HG03378 (cell line): ENCODE results near the gene VWF.
"Not testable (repeated sequence)": the region's sequence is repeated elsewhere in the genome, so short reads cannot be mapped to it uniquely, and the experiment has no call there.

Source experiments
- ATAC-seq: cut with Tn5 transposase; IDR thresholded peaks from one replicate; pipeline ENCODE4 v1.9.1; 2021; ENCODE audit warnings: mild to moderate bottlenecking, moderate library complexity; ENCODE audit not compliant: unreplicated experiment

The VWF gene

GRCh38 chr12:6124411-6125309, at the start of gene VWF:
Gene VWF, minus strand, starts transcription at chr12:6124670. Its CDS starts 1,474 bp downstream, at chr12:6123196.
- no peak for ATAC-seq

DNA sequence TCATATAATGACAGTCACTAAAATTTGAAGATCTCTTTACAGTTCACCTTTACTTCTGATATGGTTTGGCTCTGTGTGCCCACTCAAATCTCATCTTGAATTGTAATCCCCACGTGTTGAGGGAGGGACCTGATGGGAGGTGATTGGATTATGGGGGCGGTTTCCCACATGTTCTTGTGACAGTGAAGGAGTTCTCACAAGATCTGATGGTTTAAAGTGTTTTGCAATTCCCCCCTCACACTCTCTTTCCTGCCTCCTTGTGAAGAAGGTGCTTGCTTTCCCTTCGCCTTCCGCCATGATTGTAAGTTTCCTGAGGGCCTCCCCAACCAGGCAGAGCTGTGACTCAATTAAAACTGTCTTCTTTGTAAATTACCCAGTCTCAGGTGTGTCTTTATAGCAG, 48.4 kb upstream of the VWF start:
- ATAC-seq: no peak

DNA sequence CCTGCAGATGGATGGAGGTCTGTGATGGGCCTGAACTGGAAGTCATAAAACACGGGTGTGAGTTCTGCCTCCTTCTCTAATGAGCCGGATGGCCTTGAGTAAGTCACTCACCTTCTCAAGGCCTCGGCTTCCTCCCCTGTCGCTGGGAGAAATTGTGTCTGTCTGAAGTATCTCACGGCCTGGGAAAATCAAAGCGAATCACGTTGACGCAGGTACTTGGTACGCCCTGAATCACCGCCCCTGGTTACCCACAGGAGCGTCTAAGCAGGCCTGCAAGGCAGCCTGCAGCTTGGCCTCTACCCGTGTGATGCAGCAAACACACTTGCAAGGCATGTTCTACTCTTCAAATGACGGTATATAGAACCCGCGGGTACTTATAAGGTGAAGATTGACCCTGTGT, 47.6 kb upstream of the VWF start:
- no peak for ATAC-seq

GRCh38 chr12:6171409-6172015, 47.0 kb upstream of the VWF start:
- no peak for ATAC-seq

DNA sequence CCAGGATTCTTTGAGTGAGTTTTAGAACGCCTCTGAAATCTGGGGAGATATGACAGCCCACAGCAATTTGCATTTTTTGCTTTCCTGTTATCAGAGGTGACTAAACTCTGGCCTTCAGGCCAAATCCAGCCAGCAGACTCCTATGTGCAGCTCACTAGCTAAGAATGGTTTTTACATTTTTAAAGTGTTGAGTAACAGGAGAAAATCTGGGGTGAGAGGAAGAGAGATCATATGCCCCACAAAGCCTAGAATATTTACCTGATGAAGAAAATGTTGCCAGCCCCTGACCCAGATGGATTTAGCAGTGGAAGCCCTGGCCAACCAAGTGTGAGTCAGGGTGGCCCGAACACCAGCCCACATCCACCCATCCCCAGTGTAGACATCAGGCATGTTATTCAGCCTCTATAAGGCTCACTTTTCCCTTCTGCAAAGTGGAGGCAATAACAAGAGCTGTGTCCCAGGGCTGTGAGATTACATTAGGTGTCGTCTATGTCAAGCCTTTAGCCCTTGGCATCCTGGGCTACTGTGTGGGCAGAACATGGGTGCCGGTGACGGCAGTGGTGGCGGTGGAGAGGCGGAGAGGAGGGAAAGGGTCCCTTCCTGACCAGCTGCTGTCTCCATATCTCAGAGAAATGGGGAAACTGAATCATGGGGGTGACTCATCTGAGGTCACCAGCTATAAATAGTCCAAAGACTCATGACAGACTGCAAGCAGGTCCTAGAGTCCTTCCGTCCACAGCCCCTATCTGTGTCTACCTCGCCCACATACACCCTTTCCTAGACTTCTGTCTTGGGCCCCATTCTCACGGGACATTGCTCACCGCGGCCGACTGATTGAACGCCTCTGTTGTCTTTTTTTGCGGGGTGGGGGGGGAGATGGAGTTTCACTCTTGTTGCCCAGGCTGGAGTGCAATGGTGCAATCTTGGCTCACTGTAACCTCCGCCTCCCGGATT, 43.1 kb upstream of the VWF start:
- peak; percentile 70 for ATAC-seq

- no peak for ATAC-seq
Measured at GRCh38 chr12:6166808-6167207, 42.3 kb upstream of the VWF start.

DNA sequence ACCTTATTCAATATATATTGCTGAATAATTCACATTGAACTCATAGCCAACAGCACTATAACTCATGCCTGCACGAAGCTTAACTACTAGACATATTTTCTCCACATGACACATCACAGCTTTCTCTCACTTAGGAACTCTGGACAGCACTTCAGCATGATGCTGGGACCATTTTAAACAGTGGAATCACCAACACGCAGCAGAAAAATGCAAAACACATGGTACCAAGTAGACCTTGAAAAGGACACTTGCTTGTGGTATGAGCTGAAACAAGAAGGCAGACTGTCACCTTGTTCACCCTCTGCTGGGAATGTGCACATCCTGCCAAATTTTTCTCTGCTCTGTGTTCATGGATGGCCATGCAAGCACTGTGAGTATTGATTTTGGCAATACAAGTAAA, 40.9 kb upstream of the VWF start:
- ATAC-seq: no peak

- no peak for ATAC-seq
Measured at GRCh38 chr12:6163416-6164060, 39.1 kb upstream of the VWF start.

DNA sequence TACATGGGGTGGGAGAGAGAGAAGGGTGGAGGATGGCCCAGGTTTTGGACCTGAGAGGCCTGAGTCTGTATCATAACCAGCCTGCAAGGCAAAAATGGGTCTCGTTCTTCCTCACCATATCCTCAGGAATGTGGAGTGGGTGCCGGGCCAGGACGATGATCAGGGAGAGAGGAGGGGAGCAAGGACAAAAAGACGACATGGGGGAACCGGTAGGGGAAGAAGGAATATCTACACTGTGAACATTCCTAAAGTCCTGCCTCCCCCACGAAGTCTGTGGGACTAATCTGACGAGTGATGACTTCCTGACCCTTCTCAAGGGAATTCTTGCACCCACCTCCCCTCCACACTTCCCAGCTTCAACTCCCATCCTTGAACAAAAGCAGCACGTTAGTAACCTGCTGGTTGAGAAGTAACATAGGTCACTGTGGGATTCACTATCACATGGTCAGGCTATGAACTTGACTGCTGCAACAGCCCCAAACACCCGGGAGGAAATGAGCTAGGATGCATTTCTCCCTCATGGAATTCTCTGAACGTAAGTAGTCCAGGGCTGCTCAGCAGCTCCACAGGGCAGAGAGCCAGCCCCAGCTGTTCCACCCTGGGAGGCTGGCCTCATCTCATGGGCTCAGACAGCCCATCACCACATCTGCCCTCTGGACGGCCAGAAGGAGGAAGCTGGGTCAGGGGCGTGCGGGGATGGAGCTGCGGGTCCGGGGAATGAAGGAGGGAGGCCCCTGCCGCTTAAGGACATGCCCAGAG, 36.8 kb upstream of the VWF start:
- ATAC-seq: no peak

- ATAC-seq: not testable (repeated sequence)
Measured at GRCh38 chr12:6160049-6160649, 35.7 kb upstream of the VWF start.

DNA sequence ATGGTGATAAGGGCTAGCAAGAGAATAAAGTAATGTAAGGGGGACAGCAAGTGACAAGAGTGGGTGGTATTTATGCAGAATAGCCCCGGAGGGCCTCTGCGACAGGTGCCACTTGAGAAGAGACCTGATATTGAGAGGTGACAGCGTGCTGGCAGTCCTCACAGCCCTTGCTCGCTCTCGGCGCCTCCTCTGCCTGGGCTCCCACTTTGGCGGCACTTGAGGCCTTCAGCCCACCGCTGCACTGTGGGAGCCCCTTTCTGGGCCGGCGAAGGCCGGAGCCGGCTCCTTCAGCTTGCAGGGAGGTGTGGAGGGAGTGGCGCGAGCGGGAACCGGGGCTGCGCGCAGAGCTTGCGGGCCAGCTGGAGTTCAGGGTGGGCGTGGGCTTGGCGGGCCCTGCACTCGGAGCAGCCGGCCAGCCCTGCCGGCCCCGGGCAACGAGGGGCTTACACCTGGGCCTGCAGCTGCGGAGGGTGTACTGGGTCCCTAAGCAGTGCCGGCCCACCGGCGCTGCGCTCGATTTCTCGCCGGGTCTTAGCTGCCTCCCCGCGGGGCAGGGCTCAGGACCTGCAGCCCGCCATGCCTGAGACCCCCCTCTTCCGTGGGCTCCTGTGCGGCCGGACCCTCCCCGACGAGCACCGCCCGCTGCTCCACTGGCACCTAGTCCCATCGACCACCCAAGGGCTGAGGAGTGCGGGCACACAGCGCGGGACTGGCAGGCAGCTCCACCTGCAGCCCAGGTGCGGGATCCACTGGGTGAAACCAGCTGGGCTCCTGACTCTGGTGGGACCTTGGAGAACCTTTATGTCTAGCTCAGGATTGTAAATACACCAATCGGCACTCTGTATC, 34.9 kb upstream of the VWF start:
- ATAC-seq: not testable (repeated sequence)

- no peak for ATAC-seq
Measured at GRCh38 chr12:6158749-6159148, 34.3 kb upstream of the VWF start.

DNA sequence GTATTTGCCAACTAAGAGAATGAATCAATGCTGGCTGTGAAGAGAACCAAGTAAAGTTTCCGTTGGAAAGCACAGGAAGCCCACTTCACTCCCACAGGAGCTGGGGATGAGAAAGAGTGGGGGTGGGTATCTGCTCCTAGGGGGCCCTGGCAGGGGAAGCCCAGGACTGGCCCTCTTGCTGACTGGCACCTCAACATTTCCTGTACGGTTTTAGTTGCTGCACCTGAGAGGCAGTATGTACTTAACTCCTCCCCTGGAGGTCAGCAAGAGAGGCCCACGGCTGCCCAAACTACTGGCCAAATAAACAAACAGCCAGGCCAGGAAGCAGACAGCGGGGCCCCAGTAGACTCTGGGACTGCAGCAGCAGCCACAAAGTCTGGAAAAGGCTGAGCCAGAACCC, 33.8 kb upstream of the VWF start:
- no peak for ATAC-seq

GRCh38 chr12:6157482-6157881, 33.0 kb upstream of the VWF start:
- no peak for ATAC-seq

- no peak for ATAC-seq
Measured at GRCh38 chr12:6154730-6155459, 30.4 kb upstream of the VWF start.

- not testable (repeated sequence) for ATAC-seq
Measured at GRCh38 chr12:6148722-6149121, 24.3 kb upstream of the VWF start.

DNA sequence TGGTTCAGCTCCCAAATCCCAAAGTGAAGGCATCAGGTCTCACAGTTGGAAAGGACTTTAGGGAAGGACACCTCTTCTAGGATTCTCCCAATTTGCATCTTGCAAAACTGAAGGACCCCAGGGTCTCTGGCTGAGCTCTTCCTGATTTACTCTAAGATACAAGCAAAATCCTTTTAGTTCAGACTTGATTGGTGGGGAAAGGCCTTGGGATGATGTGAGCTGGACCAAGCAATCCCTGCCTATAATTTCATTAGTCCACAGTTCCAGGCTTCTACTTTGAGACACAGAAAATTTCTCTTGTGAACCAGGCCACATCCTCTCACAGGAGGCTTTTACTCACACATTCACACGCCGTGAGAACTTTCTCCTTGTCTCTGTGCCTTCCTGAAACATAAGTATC, 23.6 kb upstream of the VWF start:
- ATAC-seq: no peak

DNA sequence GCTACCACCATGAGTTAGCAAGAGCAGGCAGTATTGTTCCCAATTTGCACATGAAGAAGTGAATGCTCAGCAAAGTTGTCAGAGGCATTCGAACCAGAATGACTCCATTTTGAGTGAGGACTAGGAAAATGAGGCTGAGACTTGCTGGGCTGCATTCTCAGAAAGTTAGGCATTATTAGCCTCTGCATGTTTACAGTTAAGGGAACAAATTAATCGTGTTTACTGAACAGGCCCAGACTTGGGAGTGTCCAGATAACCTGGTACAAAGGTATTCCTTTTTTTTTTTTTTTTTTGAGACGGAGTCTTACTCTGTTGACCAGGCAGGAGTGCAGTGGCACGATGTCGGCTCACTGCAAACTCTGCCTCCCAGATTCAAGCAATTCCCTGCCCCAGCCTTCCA, 22.5 kb upstream of the VWF start:
- no peak for ATAC-seq
